Left ventricle myocardium inferior (tissue), 1 donor: ENCODE results near the gene GINS2. TPM values are rescaled to one million over a fixed set of nuclear protein-coding genes. Genes with fewer than 3 reads are reported as not detected.

Experiments used
- DNase-seq: peaks from one replicate; pipeline ENCODE4 v3.0.0-alpha.2; 2020
- H3K27ac ChIP-seq: fragments of 200-600 bp; replicated peaks from 2 replicates; pipeline ENCODE4 v1.8.0; 2021
- H3K27me3 ChIP-seq: fragments of 200-600 bp; 2 replicates; pipeline ENCODE4 v1.8.0; 2021; ENCODE audit warnings: low read depth
- H3K36me3 ChIP-seq: fragments of 200-600 bp; 2 replicates; pipeline ENCODE4 v1.8.0; 2021
- H3K4me1 ChIP-seq: fragments of 200-600 bp; 2 replicates; pipeline ENCODE4 v1.8.0; 2021
- H3K4me3 ChIP-seq: fragments of 200-600 bp; 2 replicates; pipeline ENCODE4 v1.8.0; 2021; ENCODE audit warnings: mild to moderate bottlenecking, moderate library complexity
- H3K9me3 ChIP-seq: fragments of 200-600 bp; replicated peaks from 2 replicates; pipeline ENCODE4 v1.8.0; 2021
- intact Hi-C: fragments of 100-400 bp; cut with micrococcal nuclease; formaldehyde crosslinking; loops from one replicate; pipeline ENCODE4 v1.11.0; 2022
- total RNA-seq: library from RNA; stranded (reverse); fragmentation: NEBNext Ultra II Directional; extraction: Animal tissue kit (Norgen Biotek cat#: 25700); gene quantifications from one replicate; pipeline ENCODE4 v1.2.1, GENCODE V29; 2021
- TF ChIP-seq, protein P1 (sequence below): fragments of 200-600 bp; IDR thresholded peaks from 2 replicates; pipeline ENCODE4 v1.8.0; 2021; ENCODE audit warnings: antibody characterized with exemption, mild to moderate bottlenecking, borderline replicate concordance
- donor health status: DM: no; HTN: yes; CAD: no; lungs with severe emphysema.

Gene GINS2
- total RNA-seq, 1 donor from 2014 or later, result 0.44 TPM

DNA sequence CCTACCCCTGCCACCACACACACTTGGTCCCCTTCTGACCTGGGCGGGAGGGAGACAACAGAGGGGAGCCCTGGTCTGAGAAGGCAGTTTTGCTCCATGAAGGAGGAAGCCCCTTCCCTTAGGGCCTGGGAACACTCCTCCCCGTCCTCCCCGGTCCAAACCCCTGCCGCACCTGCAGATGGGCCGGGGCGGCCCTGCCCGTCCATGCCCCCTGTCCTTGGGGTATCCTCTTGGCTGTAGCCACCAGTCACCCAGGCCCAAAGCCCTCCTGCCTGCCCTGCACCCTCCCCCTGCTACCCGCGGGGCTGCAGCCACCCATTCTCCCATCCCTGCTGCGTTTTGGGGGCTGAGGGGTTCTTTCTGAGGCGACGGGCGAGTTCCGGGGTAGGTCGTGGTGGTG is 41.8 kb downstream of the GINS2 start:
- TF ChIP-seq, protein P1, sequence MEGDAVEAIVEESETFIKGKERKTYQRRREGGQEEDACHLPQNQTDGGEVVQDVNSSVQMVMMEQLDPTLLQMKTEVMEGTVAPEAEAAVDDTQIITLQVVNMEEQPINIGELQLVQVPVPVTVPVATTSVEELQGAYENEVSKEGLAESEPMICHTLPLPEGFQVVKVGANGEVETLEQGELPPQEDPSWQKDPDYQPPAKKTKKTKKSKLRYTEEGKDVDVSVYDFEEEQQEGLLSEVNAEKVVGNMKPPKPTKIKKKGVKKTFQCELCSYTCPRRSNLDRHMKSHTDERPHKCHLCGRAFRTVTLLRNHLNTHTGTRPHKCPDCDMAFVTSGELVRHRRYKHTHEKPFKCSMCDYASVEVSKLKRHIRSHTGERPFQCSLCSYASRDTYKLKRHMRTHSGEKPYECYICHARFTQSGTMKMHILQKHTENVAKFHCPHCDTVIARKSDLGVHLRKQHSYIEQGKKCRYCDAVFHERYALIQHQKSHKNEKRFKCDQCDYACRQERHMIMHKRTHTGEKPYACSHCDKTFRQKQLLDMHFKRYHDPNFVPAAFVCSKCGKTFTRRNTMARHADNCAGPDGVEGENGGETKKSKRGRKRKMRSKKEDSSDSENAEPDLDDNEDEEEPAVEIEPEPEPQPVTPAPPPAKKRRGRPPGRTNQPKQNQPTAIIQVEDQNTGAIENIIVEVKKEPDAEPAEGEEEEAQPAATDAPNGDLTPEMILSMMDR, result no peak

GRCh38 chr16:85646358-85646907 is 42.3 kb downstream of the GINS2 start:
- Histone ChIP-seq H3K36me3 (peaks cover 11% of the 10 kb centered on the region), H3K27ac (no peak overlapping the region), H3K27me3 (no peaks in the 10 kb centered on the region), H3K4me3 (no peak overlapping the region), H3K9me3 (no peaks in the 10 kb centered on the region), H3K4me1 (peaks cover 39% of the 10 kb centered on the region)
- no peak for DNase-seq
- intact Hi-C loops, result no loop called here
- TF ChIP-seq, protein P1, result no peak

More for the DNA sequence above, 41.8 kb downstream of the GINS2 start:
- Histone ChIP-seq H3K4me1 (peaks cover 39% of the 10 kb centered on the region), H3K9me3 (no peaks in the 10 kb centered on the region), H3K27me3 (no peaks in the 10 kb centered on the region), H3K36me3 (peaks cover 11% of the 10 kb centered on the region), H3K27ac (no peak overlapping the region), H3K4me3 (no peak overlapping the region)
- intact Hi-C loops, result no loop called here
- no peak for DNase-seq

GRCh38 chr16:85645021-85645589 is 43.6 kb downstream of the GINS2 start:
- H3K9me3 ChIP-seq, result no peaks in the 10 kb centered on the region
- TF ChIP-seq, protein P1, result no peak
- no peaks in the 10 kb centered on the region for H3K27me3 ChIP-seq
- H3K4me1 ChIP-seq, result peaks cover 42% of the 10 kb centered on the region
- no peak for DNase-seq
- H3K36me3 ChIP-seq, result peaks cover 11% of the 10 kb centered on the region
- H3K27ac ChIP-seq, result no peak overlapping the region
- H3K4me3 ChIP-seq, result no peak overlapping the region
- intact Hi-C loops, result no loop called here

DNA sequence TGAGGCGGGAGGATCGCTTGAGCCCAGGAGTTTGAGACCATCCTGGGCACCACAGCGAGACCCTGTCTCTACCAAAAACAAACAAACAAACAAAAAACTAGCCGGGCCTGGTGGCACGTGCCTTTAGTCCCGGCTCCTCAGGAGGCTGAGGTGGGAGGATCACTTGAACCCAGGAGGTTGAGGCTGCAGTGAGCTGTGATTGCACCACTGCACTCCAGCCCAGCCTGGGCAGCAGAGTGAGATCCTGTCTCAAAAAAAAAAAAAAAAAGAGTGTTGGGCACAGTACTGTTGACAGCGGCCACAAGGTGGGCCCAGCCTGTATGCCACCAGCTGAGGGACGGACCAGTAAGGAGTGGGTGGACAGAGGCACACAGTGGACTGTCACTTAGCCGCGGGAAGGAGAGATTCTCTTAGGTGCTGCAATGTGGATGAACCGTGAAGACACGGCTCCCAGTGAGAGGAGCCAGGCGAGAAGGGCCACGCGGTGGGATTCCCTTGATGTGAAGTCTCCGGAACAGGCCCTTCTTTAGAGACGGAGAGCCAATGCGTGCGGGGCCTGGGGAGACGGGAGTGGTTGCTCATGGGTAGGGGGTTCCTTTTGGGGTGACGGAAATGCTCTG is 44.6 kb downstream of the GINS2 start:
- Histone ChIP-seq H3K27ac (no peak overlapping the region), H3K4me1 (peaks cover 51% of the 10 kb centered on the region), H3K36me3 (peaks cover 11% of the 10 kb centered on the region), H3K4me3 (no peak overlapping the region), H3K9me3 (no peaks in the 10 kb centered on the region), H3K27me3 (no peaks in the 10 kb centered on the region)
- TF ChIP-seq, protein P1, result no peak
- intact Hi-C loops, result no loop called here
- DNase-seq, result no peak

DNA sequence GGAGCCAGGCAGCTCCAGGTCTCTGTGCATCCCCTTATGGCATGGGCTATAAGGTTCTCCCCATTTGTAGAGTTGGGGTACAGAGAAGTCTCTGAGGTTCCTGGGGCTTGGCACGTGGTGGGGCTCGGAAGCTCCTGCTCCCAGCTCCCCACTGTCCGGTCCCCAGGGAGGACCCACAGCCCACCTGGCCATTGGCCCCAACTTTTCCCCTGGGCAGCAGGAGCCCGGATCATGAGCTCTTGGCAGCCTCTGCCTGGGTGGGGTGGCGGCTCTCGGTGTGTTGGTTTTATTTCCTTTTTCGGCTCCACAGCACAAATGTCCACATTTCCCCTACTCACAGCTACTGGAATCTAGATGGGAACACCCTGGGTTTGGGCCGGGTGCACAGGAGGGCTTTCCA is 45.1 kb downstream of the GINS2 start:
- DNase-seq, result no peak
- H3K27ac ChIP-seq, result no peak overlapping the region
- peaks cover 57% of the 10 kb centered on the region for H3K4me1 ChIP-seq
- H3K27me3 ChIP-seq, result no peaks in the 10 kb centered on the region
- no peaks in the 10 kb centered on the region for H3K9me3 ChIP-seq
- TF ChIP-seq, protein P1, result no peak
- H3K4me3 ChIP-seq, result no peak overlapping the region
- H3K36me3 ChIP-seq, result peaks cover 7% of the 10 kb centered on the region
- intact Hi-C loops, result no loop called here
